A673 (cell line): Measurements from ENCODE around the gene GULP1.

Experiments
- CTCF ChIP-seq: fragments of 300-800, 200-600 bp; sonication (generic); conservative IDR thresholded peaks from 2 replicates; pipeline ENCODE4 v1.5.1; 2017; ENCODE audit warnings: low read depth, mild to moderate bottlenecking, antibody characterized with exemption, low read length, moderate library complexity, mixed read lengths
- EZH2 ChIP-seq: fragments of 200-600 bp; sonication (generic); IDR thresholded peaks from 2 replicates; pipeline ENCODE4 v1.6.1; 2017; ENCODE audit warnings: borderline replicate concordance, low read depth, mild to moderate bottlenecking, mixed read lengths, antibody characterized with exemption, low read length; ENCODE audit not compliant: poor library complexity, severe bottlenecking

GRCh38 chr2:188430705-188431104 lies 139.0 kb downstream of the GULP1 start:
- TF ChIP-seq CTCF (no peak), EZH2 (no peak)
